ENCODE results near the gene TMEM191C.

Gene TMEM191C

GRCh38 chr22:21443057-21443734 lies 24.0 kb upstream of the TMEM191C start:
- no peak for TF ChIP-seq CTCF (IDR thresholded peaks at IDR 0.05; ENCODE audit: low read length, missing control alignments)
- H3K4me3 ChIP-seq (replicated peaks; ENCODE audit: low read depth, low read length): no peak overlapping the region
- no peak for DNase-seq (ENCODE audit: low read depth)

- TF ChIP-seq CTCF (IDR thresholded peaks at IDR 0.05; ENCODE audit: low read length, missing control alignments): no peak
- no peak for DNase-seq (ENCODE audit: low read depth)
- H3K4me3 ChIP-seq (replicated peaks; ENCODE audit: low read depth, low read length): no peak overlapping the region
Measured at GRCh38 chr22:21443735-21444421, 23.3 kb upstream of the TMEM191C start.

- no peak for DNase-seq (ENCODE audit: low read depth)
- TF ChIP-seq CTCF (IDR thresholded peaks at IDR 0.05; ENCODE audit: low read length, missing control alignments): no peak
- H3K4me3 ChIP-seq (replicated peaks; ENCODE audit: low read depth, low read length): no peak overlapping the region
Measured at GRCh38 chr22:21444701-21445436, 22.3 kb upstream of the TMEM191C start.

GRCh38 chr22:21445437-21446127 lies 21.6 kb upstream of the TMEM191C start:
- H3K4me3 ChIP-seq (replicated peaks; ENCODE audit: low read depth, low read length): no peak overlapping the region
- TF ChIP-seq CTCF (IDR thresholded peaks at IDR 0.05; ENCODE audit: low read length, missing control alignments): no peak
- no peak for DNase-seq (ENCODE audit: low read depth)

- no peak for DNase-seq (ENCODE audit: low read depth)
- no peak overlapping the region for H3K4me3 ChIP-seq (replicated peaks; ENCODE audit: low read depth, low read length)
- TF ChIP-seq CTCF (IDR thresholded peaks at IDR 0.05; ENCODE audit: low read length, missing control alignments): no peak
Measured at GRCh38 chr22:21446128-21446826, 20.9 kb upstream of the TMEM191C start.

All from fibroblast of pulmonary artery (primary cell).